ENCODE measurements around the gene PARP14. TPM values are rescaled to one million over a fixed set of nuclear protein-coding genes. Genes with fewer than 3 reads are reported as not detected.

Gene PARP14
- polyA plus RNA-seq, 2 of the 4 experiments (the other 2 are of a cell fraction) = 7.5 to 23.6 TPM

DNA sequence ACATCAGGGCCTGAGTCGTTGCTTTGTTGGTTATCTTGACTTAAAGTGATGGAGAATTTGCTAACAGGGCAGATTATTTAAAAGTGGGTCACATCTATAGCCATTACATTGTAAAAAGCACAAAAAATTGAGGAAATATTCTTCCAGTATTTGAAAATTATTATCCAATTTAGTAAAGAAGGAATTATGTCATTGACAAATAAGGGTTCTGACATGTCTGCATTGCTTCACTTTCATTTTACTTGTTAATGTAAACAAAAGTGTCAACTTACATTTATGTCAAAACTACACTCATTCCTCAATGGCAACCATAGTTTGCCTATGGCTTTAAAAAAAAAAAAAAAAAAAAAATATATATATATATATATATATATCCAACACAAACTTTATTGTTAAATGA is 3.4 kb upstream of the PARP14 start:
- H3K4me2 ChIP-seq = no peak overlapping the region
- peaks cover 17% of the 10 kb centered on the region for H3K4me1 ChIP-seq
- FAIRE-seq (no peak), DNase-seq (ENCODE audit: low read depth in 1 of 2, low spot score in 1 of 2) (no peak), ATAC-seq (no peak)
- ChIA-PET CTCF (interaction anchor here (1.1 to 2.9 kb wide), 3 partner anchors 8 to 284 kb away, joined by 3 to 18 read pairs (median 3); no protein-coding TSS in a partner anchor), POLR2A (no interaction called here)
- H3K27ac ChIP-seq = no peak overlapping the region
- 58% methylated on average over 1 of the region's 1 CpG for WGBS (ENCODE audit: missing lambda C conversion rate)
- no peak overlapping the region for H3K4me3 ChIP-seq
- H3K9me3 ChIP-seq = no peaks in the 10 kb centered on the region
- TF ChIP-seq MAFK (IDR thresholded peaks at IDR 0.05; ENCODE audit: partially characterized antibody) = peak; percentile 41
- no peak for TF ChIP-seq HDAC2 (IDR thresholded peaks at IDR 0.05)

DNA sequence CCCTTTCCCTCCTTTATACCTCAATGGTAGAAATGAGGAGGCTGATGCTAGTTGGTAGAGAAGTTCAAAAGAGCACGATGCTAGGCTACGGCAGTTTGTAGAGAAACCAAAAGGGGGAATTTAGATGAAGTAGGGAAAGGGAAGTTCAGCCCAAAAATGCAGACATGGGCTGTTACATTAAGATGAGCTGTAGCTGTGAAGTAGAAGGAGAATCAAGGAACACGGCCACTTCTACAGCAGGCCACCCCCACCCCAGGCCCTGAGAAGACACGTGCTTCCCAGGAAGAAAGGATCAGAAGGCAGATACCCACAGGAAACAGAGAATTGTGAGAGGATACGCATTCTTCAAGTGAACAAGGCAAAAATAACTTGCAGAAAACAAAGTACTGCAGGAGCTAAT is 2.1 kb upstream of the PARP14 start:
- H3K27ac ChIP-seq = no peak overlapping the region
- H3K9me3 ChIP-seq = no peaks in the 10 kb centered on the region
- CTCF ChIA-PET = interaction anchor here (0.7 to 4.6 kb wide), 58 partner anchors 9 to 1131 kb away, joined by 3 to 52 read pairs (median 4); partner anchors contain the start of genes DTX3L, FAM162A, PARP9 and WDR5B
- peak overlapping the region; percentile 93; the same call in 2 of the 3 replicates for H3K4me2 ChIP-seq
- DNase-seq (ENCODE audit: low read depth in 1 of 2, low spot score in 1 of 2) (no peak), FAIRE-seq (no peak), ATAC-seq (no peak)
- 93% methylated on average over 5 of the region's 5 CpGs for WGBS (ENCODE audit: missing lambda C conversion rate)
- peaks cover 17% of the 10 kb centered on the region for H3K4me1 ChIP-seq
- H3K4me3 ChIP-seq = no peak overlapping the region
- TF ChIP-seq, protein P1, sequence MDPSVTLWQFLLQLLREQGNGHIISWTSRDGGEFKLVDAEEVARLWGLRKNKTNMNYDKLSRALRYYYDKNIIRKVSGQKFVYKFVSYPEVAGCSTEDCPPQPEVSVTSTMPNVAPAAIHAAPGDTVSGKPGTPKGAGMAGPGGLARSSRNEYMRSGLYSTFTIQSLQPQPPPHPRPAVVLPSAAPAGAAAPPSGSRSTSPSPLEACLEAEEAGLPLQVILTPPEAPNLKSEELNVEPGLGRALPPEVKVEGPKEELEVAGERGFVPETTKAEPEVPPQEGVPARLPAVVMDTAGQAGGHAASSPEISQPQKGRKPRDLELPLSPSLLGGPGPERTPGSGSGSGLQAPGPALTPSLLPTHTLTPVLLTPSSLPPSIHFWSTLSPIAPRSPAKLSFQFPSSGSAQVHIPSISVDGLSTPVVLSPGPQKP (IDR thresholded peaks at IDR 0.05; ENCODE audit: low read depth, low read length) = no peak
- TF ChIP-seq EHMT2 (IDR thresholded peaks at IDR 0.05; ENCODE audit: low read depth) (no peak), SMC3 (IDR thresholded peaks at IDR 0.05) (no peak), CEBPB (IDR thresholded peaks at IDR 0.05) (no peak)
- POLR2A ChIA-PET = interaction anchor here (1.1 to 2.8 kb wide), 4 partner anchors 114 to 294 kb away, joined by 3 to 13 read pairs (median 9); partner anchors contain the start of genes DTX3L, FAM162A, KPNA1 and PARP9

DNA sequence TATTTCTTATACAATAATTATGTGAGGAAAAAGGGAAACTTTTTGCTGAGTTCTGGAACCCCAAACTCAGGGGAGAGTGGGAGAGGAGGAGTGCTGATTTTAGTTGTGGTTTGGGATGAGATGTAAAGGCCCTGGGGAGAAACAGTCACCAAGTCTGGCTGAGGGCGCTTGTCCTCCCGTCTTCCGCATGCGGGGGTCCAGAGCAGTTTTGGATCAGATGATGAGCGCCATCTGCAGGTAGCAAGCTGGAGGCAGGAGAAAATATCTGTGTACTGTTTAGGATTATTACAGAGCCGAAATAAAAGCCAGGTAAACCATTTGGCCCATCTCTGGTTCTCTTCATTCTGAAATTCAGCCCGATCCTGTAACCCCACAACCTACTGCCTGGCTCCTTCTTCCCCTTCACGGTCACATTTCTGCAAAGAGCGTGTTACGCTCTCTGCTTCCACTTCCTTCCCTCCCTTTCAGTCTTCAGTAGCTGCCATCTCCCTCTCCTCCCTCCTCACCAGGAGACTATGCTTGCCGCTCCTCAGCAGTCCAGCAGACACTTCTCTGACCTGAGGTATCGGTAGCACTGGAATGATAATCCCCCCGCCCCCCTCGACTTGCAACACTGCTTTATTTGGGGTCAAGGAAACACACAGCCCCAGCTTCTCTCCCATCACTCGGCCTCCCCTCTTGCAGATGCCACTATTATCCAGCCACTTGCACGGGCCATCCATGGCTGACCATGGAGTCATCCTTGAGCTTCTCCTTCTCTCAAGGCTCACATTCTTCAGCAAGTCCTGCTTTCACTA is 1.4 kb upstream of the PARP14 start:
- no peaks in the 10 kb centered on the region for H3K9me3 ChIP-seq
- peak overlapping the region; percentile 92 to 95 for H3K27ac ChIP-seq
- peaks cover 17% of the 10 kb centered on the region for H3K4me1 ChIP-seq
- H3K4me3 ChIP-seq = peak overlapping the region; percentile 73
- DNase-seq (ENCODE audit: low read depth in 1 of 2, low spot score in 1 of 2) = peak; percentile 69 to 82
- ChIA-PET POLR2A (interaction anchor here (1.1 to 2.8 kb wide), 5 partner anchors 114 to 295 kb away, joined by 3 to 13 read pairs (median 6); partner anchors contain the start of genes DTX3L, FAM162A, HSPBAP1 and KPNA1), CTCF (interaction anchor here (0.7 to 4.6 kb wide), 68 partner anchors 8 to 1132 kb away, joined by 3 to 52 read pairs (median 4); partner anchors contain the start of genes DTX3L, FAM162A, HSPBAP1 and PARP9)
- WGBS (ENCODE audit: missing lambda C conversion rate) = 10% methylated on average over 16 of the region's 16 CpGs
- peak; percentile 80 to 87 for ATAC-seq
- H3K4me2 ChIP-seq = peak overlapping the region; percentile 93
- FAIRE-seq = no peak
- TF ChIP-seq CHD4 (IDR thresholded peaks at IDR 0.05; ENCODE audit: borderline replicate concordance) = no peak
- TF ChIP-seq ZC3H11A (IDR thresholded peaks at IDR 0.05) = no peak
- TF ChIP-seq ZFP36 (IDR thresholded peaks at IDR 0.05; ENCODE audit: borderline replicate concordance, partially characterized antibody) = no peak
- no peak for TF ChIP-seq PHF8 (IDR thresholded peaks at IDR 0.05; ENCODE audit: borderline replicate concordance, low read depth)
- TF ChIP-seq, protein P1 (IDR thresholded peaks at IDR 0.05; ENCODE audit: low read depth, low read length) = no peak
- no peak for TF ChIP-seq JUN (IDR thresholded peaks at IDR 0.05)
- TF ChIP-seq, protein P2, sequence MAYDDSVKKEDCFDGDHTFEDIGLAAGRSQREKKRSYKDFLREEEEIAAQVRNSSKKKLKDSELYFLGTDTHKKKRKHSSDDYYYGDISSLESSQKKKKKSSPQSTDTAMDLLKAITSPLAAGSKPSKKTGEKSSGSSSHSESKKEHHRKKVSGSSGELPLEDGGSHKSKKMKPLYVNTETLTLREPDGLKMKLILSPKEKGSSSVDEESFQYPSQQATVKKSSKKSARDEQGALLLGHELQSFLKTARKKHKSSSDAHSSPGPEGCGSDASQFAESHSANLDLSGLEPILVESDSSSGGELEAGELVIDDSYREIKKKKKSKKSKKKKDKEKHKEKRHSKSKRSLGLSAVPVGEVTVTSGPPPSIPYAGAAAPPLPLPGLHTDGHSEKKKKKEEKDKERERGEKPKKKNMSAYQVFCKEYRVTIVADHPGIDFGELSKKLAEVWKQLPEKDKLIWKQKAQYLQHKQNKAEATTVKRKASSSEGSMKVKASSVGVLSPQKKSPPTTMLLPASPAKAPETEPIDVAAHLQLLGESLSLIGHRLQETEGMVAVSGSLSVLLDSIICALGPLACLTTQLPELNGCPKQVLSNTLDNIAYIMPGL (CRISPR knock-in tag; IDR thresholded peaks at IDR 0.05; ENCODE audit: borderline replicate concordance) = no peak
- no peak for TF ChIP-seq JUNB (IDR thresholded peaks at IDR 0.05)
- TF ChIP-seq HDAC2 (IDR thresholded peaks at IDR 0.05) = no peak
- no peak for TF ChIP-seq POLR2A (IDR thresholded peaks at IDR 0.05; ENCODE audit: low read length)
- TF ChIP-seq EHMT2 (IDR thresholded peaks at IDR 0.05; ENCODE audit: low read depth) = no peak
- TF ChIP-seq MAZ (IDR thresholded peaks at IDR 0.05; ENCODE audit: borderline replicate concordance, low read depth, low read length) = no peak
- TF ChIP-seq TP53 (CRISPR knock-in tag; IDR thresholded peaks at IDR 0.05) = no peak
- TF ChIP-seq, protein P3, sequence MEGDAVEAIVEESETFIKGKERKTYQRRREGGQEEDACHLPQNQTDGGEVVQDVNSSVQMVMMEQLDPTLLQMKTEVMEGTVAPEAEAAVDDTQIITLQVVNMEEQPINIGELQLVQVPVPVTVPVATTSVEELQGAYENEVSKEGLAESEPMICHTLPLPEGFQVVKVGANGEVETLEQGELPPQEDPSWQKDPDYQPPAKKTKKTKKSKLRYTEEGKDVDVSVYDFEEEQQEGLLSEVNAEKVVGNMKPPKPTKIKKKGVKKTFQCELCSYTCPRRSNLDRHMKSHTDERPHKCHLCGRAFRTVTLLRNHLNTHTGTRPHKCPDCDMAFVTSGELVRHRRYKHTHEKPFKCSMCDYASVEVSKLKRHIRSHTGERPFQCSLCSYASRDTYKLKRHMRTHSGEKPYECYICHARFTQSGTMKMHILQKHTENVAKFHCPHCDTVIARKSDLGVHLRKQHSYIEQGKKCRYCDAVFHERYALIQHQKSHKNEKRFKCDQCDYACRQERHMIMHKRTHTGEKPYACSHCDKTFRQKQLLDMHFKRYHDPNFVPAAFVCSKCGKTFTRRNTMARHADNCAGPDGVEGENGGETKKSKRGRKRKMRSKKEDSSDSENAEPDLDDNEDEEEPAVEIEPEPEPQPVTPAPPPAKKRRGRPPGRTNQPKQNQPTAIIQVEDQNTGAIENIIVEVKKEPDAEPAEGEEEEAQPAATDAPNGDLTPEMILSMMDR (IDR thresholded peaks at IDR 0.05) = peak; percentile 95
- no peak for TF ChIP-seq ZNF302 (CRISPR knock-in tag; IDR thresholded peaks at IDR 0.05)
- TF ChIP-seq SMC3 (IDR thresholded peaks at IDR 0.05) = peak; percentile 95
- TF ChIP-seq, protein P4, sequence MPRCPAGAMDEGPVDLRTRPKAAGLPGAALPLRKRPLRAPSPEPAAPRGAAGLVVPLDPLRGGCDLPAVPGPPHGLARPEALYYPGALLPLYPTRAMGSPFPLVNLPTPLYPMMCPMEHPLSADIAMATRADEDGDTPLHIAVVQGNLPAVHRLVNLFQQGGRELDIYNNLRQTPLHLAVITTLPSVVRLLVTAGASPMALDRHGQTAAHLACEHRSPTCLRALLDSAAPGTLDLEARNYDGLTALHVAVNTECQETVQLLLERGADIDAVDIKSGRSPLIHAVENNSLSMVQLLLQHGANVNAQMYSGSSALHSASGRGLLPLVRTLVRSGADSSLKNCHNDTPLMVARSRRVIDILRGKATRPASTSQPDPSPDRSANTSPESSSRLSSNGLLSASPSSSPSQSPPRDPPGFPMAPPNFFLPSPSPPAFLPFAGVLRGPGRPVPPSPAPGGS (IDR thresholded peaks at IDR 0.05) = no peak
- no peak for TF ChIP-seq POLR2AphosphoS2 (conservative IDR thresholded peaks at IDR 0.05; ENCODE audit: low read length)
- peak; percentile 93 to 94 for TF ChIP-seq RAD21 (conservative IDR thresholded peaks at IDR 0.05 in 1 of 2, IDR thresholded peaks at IDR 0.05 in 1 of 2)
- TF ChIP-seq, protein P5, sequence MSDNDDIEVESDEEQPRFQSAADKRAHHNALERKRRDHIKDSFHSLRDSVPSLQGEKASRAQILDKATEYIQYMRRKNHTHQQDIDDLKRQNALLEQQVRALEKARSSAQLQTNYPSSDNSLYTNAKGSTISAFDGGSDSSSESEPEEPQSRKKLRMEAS (IDR thresholded peaks at IDR 0.05) = peak; percentile 63
- TF ChIP-seq RFX5 (IDR thresholded peaks at IDR 0.05) = no peak
- no peak for TF ChIP-seq TFCP2L1 (CRISPR knock-in tag; IDR thresholded peaks at IDR 0.05)
